Esophagus muscularis mucosa (tissue), 4 donors: Measurements from ENCODE around the gene GRIK3. TPM values are rescaled to one million over a fixed set of nuclear protein-coding genes. Genes with fewer than 3 reads are reported as not detected.

ENCODE experiments used
- DNase-seq: peaks from one replicate; pipeline ENCODE4 v3.0.0-alpha.2; 2017; ENCODE audit errors: extremely low spot score
- H3K27ac ChIP-seq, 4 donors: fragments of 200-600 bp; sonication (generic); replicated peaks in 1 of 4; 1 replicate in 3 of 4; 2 replicates in 1 of 4; pipeline ENCODE4 v1.5.1; 2016 to 2019; ENCODE audit warnings: mild to moderate bottlenecking in 1 of 4
- H3K27me3 ChIP-seq, 4 donors: fragments of 200-600 bp; sonication (generic); one replicate each; pipeline versions ENCODE4 v1.5.1 to v1.6.0; 2016 to 2019
- H3K36me3 ChIP-seq, 4 donors: fragments of 200-600 bp; sonication (generic); one replicate each; pipeline ENCODE4 v1.5.1; 2016 to 2019
- H3K4me1 ChIP-seq, 4 donors: fragments of 200-600 bp; sonication (generic); one replicate each; pipeline ENCODE4 v1.5.1; 2016 to 2019
- H3K4me3 ChIP-seq, 4 donors: fragments of 200-600 bp; sonication (generic); 1 replicate in 2 of 4; 2 replicates in 2 of 4; pipeline ENCODE4 v1.5.1; 2016 to 2019; ENCODE audit warnings: mild to moderate bottlenecking in 4 of 4, moderate library complexity in 1 of 4
- H3K9me3 ChIP-seq, 4 donors: fragments of 200-600 bp; sonication (generic); 1 replicate in 3 of 4; 2 replicates in 1 of 4; pipeline ENCODE4 v1.5.1; 2016 to 2019
- CTCF ChIP-seq, 3 experiments: fragments of 200-600 bp in 2 of 3; fragments of 450-650 bp in 1 of 3; sonication (generic) in 2 of 3; IDR thresholded peaks; one replicate each; pipeline ENCODE4 v1.5.1; 2017 to 2019; ENCODE audit warnings: antibody characterized with exemption in 3 of 3, mild to moderate bottlenecking in 2 of 3, moderate library complexity in 1 of 3
- EP300 ChIP-seq: sonication (generic); formaldehyde crosslinking; IDR thresholded peaks from one replicate; pipeline ENCODE4 v1.6.1; 2017; ENCODE audit warnings: antibody characterized with exemption
- POLR2A ChIP-seq: fragments of 450-650 bp; IDR thresholded peaks from one replicate; pipeline ENCODE4 v1.6.1; 2017; ENCODE audit warnings: antibody characterized with exemption, moderate library complexity, mild to moderate bottlenecking, low read depth
- POLR2AphosphoS5 ChIP-seq, 2 donors: sonication (generic); formaldehyde crosslinking; IDR thresholded peaks; one replicate each; pipeline ENCODE4 v1.6.1; 2017; ENCODE audit warnings: antibody characterized with exemption in 2 of 2
- WGBS: methylation state at CpG from one replicate; pipeline ENCODE4 v1.1.5; 2018; 5-methylcytosine and 5-hydroxymethylcytosine counted together
- intact Hi-C: fragments of 100-400 bp; cut with DNase I; formaldehyde crosslinking; loops from one replicate; pipeline ENCODE4 v1.15.1; 2023
- total RNA-seq, 4 donors: library from RNA; depleted of rRNA; stranded (reverse); fragments of >200 nt; gene quantifications; one replicate each; pipeline versions ENCODE4 v1.1.0 to v1.2.1, GENCODE V29; 2016

The GRIK3 gene
- total RNA-seq, 4 donors from 2014 or later, result 5.3 to 7.9 (median 6.6) TPM

GRCh38 chr1:36789535-36789934, 244.8 kb downstream of the GRIK3 start:
- H3K9me3 ChIP-seq, result no peaks in the 10 kb centered on the region
- no peak for DNase-seq
- H3K27ac ChIP-seq, result no peak overlapping the region
- H3K4me1 ChIP-seq, result no peaks in the 10 kb centered on the region
- H3K4me3 ChIP-seq, result no peak overlapping the region
- no peak for TF ChIP-seq EP300
- no peak for TF ChIP-seq CTCF (IDR thresholded peaks at IDR 0.05)
- no peak for TF ChIP-seq POLR2AphosphoS5 (IDR thresholded peaks at IDR 0.05)
- no peak for TF ChIP-seq POLR2A
- H3K36me3 ChIP-seq, result no peaks in the 10 kb centered on the region
- H3K27me3 ChIP-seq, result peaks cover 0 to 84% (median 3%) of the 10 kb centered on the region in 4 donors
- intact Hi-C loops, result no loop called here

GRCh38 chr1:36787312-36787913, 246.9 kb downstream of the GRIK3 start:
- 33% methylated on average over 10 of the region's 12 CpGs for WGBS
- H3K27ac ChIP-seq, result no peak overlapping the region
- no peak for DNase-seq
- no peaks in the 10 kb centered on the region for H3K9me3 ChIP-seq
- intact Hi-C loops, result no loop called here
- H3K4me1 ChIP-seq, result no peaks in the 10 kb centered on the region
- no peaks in the 10 kb centered on the region for H3K36me3 ChIP-seq
- H3K4me3 ChIP-seq, result no peak overlapping the region
- TF ChIP-seq EP300, result no peak
- TF ChIP-seq POLR2A, result no peak
- no peak for TF ChIP-seq CTCF (IDR thresholded peaks at IDR 0.05)
- TF ChIP-seq POLR2AphosphoS5 (IDR thresholded peaks at IDR 0.05), result no peak
- H3K27me3 ChIP-seq, result peaks cover 0 to 89% (median 3%) of the 10 kb centered on the region in 4 donors

GRCh38 chr1:36786425-36786824, 247.9 kb downstream of the GRIK3 start:
- Histone ChIP-seq H3K36me3 (no peaks in the 10 kb centered on the region), H3K27me3 (peaks cover 0 to 79% (median 3%) of the 10 kb centered on the region in 4 donors), H3K27ac (no peak overlapping the region), H3K4me3 (no peak overlapping the region), H3K9me3 (no peaks in the 10 kb centered on the region), H3K4me1 (no peaks in the 10 kb centered on the region)
- 62% methylated on average over 5 of the region's 5 CpGs for WGBS
- intact Hi-C loops, result no loop called here
- TF ChIP-seq EP300 (no peak), CTCF (IDR thresholded peaks at IDR 0.05) (no peak)
- no peak for DNase-seq

- no peaks in the 10 kb centered on the region for H3K36me3 ChIP-seq
- peaks cover 0 to 77% (median 0%) of the 10 kb centered on the region in 4 donors for H3K27me3 ChIP-seq
- H3K4me3 ChIP-seq, result no peak overlapping the region
- H3K4me1 ChIP-seq, result no peaks in the 10 kb centered on the region
- TF ChIP-seq POLR2A, result no peak
- intact Hi-C loops, result no loop called here
- no peak for DNase-seq
- H3K9me3 ChIP-seq, result no peaks in the 10 kb centered on the region
- H3K27ac ChIP-seq, result no peak overlapping the region
- 72% methylated on average over 9 of the region's 9 CpGs for WGBS
Measured at GRCh38 chr1:36784147-36784859, 250.0 kb downstream of the GRIK3 start.

GRCh38 chr1:36783475-36783874, 250.8 kb downstream of the GRIK3 start:
- Histone ChIP-seq H3K4me3 (no peak overlapping the region), H3K27ac (no peak overlapping the region), H3K4me1 (no peaks in the 10 kb centered on the region), H3K36me3 (no peaks in the 10 kb centered on the region), H3K27me3 (peaks cover 0 to 71% (median 0%) of the 10 kb centered on the region in 4 donors), H3K9me3 (no peaks in the 10 kb centered on the region)
- intact Hi-C loops, result no loop called here
- TF ChIP-seq POLR2AphosphoS5 (IDR thresholded peaks at IDR 0.05), result no peak
- no peak for TF ChIP-seq CTCF (IDR thresholded peaks at IDR 0.05)
- DNase-seq, result no peak
- WGBS, result 81% methylated on average over 3 of the region's 3 CpGs
